ENCODE measurements around the gene MAGEA10. TPM values are rescaled to one million over a fixed set of nuclear protein-coding genes. Genes with fewer than 3 reads are reported as not detected.

Gene MAGEA10
- total and polyA plus RNA-seq, 2 experiments from 2014 or later: not detected

- H3K9me3 Mint-ChIP-seq: no peaks in the 10 kb centered on the region; the same call in 2 of the 3 replicates
- H4K20me1 ChIP-seq (replicated peaks; ENCODE audit: insufficient read depth): no peaks in the 10 kb centered on the region
- no peaks in the 10 kb centered on the region for H3K27me3 ChIP-seq (ENCODE audit: insufficient read depth)
- DNase-seq (ENCODE audit: low spot score): no peak
- no peak overlapping the region for H3K27ac Mint-ChIP-seq
- H3K4me2 ChIP-seq: no peak overlapping the region
- H3K4me1 ChIP-seq (ENCODE audit: insufficient read depth): no peaks in the 10 kb centered on the region
- TF ChIP-seq NANOG (IDR thresholded peaks at IDR 0.05; ENCODE audit: borderline replicate concordance): no peak
- no peak for TF ChIP-seq REST (IDR thresholded peaks at IDR 0.05; ENCODE audit: unreplicated experiment)
- no peak for TF ChIP-seq CTCF (conservative IDR thresholded peaks at IDR 0.05; ENCODE audit: low read depth in 2 of 2)
- no peak for TF ChIP-seq ETS1 (IDR thresholded peaks at IDR 0.05)
- no peak for TF ChIP-seq STAT1 (IDR thresholded peaks at IDR 0.05; ENCODE audit: unreplicated experiment)
- TF ChIP-seq EZH2 (IDR thresholded peaks at IDR 0.05; ENCODE audit: low read depth, unreplicated experiment): no peak
- TF ChIP-seq ZNF114 (CRISPR knock-in tag; IDR thresholded peaks at IDR 0.05): no peak
- TF ChIP-seq POLR2AphosphoS5 (IDR thresholded peaks at IDR 0.05; ENCODE audit: low read depth): no peak
- no peak for TF ChIP-seq EZH2phosphoT487 (IDR thresholded peaks at IDR 0.05; ENCODE audit: unreplicated experiment)
- TF ChIP-seq ZNF331 (CRISPR knock-in tag; IDR thresholded peaks at IDR 0.05; ENCODE audit: low read depth): no peak
- peaks cover 2% of the 10 kb centered on the region for H3K27me3 Mint-ChIP-seq (ENCODE audit: insufficient read depth, low read depth, poor library complexity)
- H3K4me1 Mint-ChIP-seq: 0 out of 3 replicates have a peak, but pooled peaks cover 2% of the 10 kb centered on the region
- H3K36me3 ChIP-seq (ENCODE audit: insufficient read depth): no peaks in the 10 kb centered on the region
- H3K4me3 Mint-ChIP-seq: no peak overlapping the region
- H3K9me2 ChIP-seq (ENCODE audit: insufficient read depth): no peaks in the 10 kb centered on the region
- no peaks in the 10 kb centered on the region for H3K36me3 Mint-ChIP-seq (ENCODE audit: low read depth)
- no peak for ATAC-seq
- no peak overlapping the region for H3K27ac ChIP-seq (ENCODE audit: low read depth)
- H3F3A ChIP-seq (replicated peaks; ENCODE audit: low read depth): no peaks in the 10 kb centered on the region
- H2AFZ ChIP-seq: no peak overlapping the region
- H3K4me3 ChIP-seq: no peak overlapping the region
- H3K79me2 ChIP-seq (replicated peaks; ENCODE audit: insufficient read depth): no peaks in the 10 kb centered on the region
Observed at GRCh38 chrX:152103866-152104265, 34.5 kb downstream of the MAGEA10 start.

Data from GM23338 (cell line).